ENCODE results near the gene ERCC6L2.
A peak's percentile ranks its signal among the peaks of the same experiment; 100 is the strongest.

The ERCC6L2 gene, protein sequence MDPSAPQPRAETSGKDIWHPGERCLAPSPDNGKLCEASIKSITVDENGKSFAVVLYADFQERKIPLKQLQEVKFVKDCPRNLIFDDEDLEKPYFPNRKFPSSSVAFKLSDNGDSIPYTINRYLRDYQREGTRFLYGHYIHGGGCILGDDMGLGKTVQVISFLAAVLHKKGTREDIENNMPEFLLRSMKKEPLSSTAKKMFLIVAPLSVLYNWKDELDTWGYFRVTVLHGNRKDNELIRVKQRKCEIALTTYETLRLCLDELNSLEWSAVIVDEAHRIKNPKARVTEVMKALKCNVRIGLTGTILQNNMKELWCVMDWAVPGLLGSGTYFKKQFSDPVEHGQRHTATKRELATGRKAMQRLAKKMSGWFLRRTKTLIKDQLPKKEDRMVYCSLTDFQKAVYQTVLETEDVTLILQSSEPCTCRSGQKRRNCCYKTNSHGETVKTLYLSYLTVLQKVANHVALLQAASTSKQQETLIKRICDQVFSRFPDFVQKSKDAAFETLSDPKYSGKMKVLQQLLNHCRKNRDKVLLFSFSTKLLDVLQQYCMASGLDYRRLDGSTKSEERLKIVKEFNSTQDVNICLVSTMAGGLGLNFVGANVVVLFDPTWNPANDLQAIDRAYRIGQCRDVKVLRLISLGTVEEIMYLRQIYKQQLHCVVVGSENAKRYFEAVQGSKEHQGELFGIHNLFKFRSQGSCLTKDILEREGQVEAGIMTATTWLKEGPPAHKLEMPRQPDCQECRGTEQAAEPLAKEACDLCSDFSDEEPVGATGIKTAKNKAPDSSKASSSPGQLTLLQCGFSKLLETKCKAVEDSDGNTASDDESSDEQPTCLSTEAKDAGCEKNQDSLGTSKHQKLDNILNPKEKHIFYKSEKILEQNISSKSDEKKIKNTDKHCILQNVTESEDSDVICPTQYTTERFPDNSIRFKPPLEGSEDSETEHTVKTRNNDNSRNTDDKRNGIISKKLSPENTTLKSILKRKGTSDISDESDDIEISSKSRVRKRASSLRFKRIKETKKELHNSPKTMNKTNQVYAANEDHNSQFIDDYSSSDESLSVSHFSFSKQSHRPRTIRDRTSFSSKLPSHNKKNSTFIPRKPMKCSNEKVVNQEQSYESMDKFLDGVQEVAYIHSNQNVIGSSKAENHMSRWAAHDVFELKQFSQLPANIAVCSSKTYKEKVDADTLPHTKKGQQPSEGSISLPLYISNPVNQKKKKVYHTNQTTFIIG (N-terminal part only)

DNA sequence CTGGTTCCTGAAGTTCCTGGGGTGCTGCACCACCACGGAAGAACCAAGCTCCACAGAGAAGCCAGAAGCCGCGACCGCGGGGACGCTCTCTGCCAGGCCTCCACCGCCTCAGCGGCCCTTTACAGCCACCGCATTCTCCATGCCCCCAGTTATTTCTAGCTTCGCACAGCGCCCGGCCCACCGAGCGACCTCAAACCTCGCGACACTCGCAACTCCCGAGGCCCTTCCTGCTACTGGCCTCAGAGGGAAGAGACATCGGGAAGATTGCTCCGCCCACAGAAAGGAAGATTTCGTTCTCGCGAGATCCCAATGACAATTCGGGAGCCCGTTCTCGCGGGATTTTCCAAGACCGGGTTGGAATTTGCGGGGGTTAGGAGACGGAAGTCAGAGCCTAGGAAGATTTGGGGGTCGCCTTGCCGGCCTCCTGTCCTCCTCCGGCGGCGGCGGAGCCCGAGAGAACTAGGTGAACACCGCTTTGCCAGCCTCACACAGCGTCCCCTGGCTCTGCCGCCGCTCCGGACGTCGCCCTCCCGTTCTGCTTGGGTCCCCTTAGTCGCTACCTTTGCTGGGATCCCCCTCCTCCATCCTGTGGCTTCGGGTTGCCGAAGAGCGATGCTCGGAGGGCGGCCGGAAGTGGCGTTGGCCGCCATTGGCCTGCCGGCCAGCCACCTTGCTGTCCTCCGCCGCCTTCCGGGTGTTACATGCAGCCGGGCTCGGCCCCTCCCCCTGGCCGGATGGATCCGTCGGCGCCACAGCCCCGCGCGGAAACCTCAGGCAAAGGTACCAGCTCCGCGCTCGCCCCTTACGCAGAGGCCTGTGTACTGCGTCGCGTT, at the start of gene ERCC6L2:
Gene ERCC6L2 (plus strand): TSS at position 387 of the 833 bp plus-strand sequence. CDS start 348 bp downstream, at position 735.
- peak; percentile 100 for DNase-seq

DNA sequence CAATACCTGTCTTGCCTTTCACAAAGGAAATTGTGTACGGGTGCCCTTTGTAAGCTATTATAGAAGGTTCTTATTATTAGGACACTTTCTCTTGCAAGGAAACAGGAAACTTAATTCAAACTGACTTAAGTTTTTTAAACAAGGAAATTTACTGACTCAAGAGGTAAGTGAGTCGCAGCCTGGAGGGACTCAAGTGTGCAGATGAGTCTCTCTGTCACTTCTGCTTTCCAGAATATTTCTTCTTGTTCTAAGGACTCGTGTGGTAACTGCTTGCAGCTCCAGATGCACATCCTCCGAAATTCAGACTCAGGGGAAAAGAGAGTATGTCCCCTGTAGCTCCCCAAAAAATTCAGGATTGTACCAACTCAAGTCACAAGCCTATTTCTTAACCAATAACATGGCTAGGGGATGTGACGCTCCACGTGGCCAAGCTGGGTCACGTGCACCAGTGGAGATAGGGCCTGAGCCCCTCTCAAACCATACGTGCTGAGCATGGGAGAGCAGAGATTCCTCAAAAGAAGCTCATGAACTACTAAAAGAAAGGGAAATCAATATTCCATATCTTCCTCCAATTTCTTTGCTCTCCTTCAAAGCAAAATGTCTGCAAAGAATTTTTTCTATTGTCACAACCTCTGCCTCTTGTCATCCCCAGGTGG, 49.2 kb upstream of the ERCC6L2 start:
- no peak for DNase-seq

DNA sequence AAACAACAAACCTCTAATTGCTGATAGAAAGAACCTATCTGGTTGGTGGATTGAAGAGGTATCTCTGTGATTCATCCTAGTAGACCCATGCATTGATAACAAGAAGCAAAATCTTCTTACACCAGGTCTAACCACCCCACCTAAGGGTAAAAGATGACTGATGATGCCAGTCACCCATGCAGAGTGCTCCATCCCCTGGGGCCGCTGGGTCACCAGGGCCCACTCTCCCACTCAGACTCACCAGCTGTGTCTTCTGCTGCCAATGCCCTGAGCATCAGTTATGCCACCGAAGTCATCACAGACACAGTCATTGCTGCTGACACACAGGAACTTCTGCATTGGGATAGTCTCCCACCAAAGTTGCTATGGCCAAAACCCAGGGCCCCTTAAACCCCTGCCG, 44.7 kb upstream of the ERCC6L2 start:
- no peak for DNase-seq

DNA sequence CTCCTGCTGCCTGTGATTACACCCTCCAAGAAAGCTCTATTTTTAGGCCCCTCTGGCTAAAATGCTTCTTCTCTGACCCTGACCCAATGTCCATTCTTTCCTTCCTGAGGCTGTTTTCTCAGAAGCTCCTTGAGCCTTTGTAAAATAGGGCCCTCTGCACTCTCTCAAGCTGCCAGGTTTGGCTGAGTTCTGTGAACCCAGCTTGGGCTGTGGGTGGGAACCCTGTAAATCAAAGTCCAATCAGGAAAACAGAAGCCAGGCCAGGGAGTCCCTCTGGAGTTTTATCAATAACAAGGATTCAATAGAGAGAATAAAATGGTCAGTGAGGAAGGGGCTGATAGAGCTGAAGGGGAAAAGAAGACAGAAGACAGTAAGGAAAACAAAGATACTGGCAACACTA, 43.7 kb upstream of the ERCC6L2 start:
- no peak for DNase-seq

DNA sequence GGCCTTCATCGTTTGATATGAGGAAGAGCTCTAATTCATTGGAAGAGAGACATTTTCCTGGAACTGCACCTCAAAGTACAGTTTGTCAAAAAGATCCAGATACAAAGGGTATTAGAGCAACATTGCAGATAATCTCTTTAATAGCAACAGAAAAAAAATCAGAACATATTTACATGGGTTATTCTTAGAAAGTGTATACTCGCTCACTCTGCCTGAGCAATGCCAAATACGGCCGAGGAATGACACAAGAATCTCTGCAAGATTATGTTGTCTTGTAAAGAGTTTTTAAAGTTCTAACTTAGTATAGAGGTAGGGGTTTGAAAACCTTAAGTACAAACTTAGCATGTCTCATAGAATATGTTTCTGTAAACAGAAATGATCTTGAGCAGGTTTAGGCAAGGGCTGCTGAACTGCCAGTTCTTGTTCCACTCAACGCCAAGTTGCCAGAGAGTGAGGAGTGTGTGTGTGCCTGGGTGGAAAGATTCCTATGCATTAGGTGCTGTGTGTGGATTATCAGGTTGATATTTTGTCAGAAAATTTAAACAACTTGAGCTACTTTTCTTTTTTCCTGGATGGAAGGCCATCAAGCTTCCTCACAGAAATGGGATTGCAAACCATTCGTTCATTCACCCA, 41.8 kb upstream of the ERCC6L2 start:
- DNase-seq, result no peak

DNA sequence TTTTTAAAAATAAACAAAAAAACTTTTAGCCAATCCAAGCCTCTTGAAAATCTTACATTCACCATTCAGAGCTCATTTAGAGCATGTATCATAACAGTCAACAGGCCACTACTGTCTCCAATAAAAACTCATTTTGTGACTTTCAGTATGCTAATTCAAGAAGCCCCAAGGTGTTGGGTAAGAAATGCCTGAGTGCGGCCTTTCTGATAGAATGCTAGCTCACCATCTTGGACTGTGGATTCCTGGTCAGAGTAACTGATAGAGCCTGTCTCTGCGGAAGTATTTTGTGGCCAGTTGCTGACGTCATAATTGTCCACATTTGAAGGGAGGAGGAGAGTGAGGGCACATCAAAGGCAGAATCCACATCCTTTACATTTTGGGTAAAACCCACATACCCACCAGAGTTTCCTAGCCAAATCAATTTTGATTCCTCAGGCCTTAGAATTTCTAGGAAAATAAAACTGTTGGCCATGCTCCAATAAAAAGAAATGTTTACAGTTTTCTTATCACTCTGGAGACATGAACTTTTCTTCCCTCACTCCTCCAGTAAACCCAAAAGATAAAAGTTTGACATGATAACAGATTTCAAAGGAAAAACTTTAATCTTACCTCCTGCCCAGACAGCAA, 41.1 kb upstream of the ERCC6L2 start:
- DNase-seq, result no peak

DNA sequence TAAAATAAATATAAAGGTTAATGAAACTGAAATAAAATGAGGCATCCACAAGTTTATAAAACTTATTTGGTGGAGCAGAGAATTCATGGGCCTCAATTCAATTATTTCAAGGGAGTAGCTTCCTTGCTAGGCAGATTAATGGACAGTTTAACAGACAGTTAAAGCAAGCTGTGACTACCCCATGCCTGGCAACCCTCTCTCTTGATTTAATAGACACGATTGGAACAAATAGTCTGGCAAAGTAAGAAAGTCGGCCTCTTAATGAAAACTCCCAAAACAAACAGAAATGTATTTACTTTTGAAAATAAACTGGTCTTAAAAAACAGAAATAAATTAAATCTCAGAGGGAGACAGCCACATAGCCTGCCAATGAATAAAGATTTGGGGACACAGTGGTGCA, 40.1 kb upstream of the ERCC6L2 start:
- DNase-seq, result no peak

DNA sequence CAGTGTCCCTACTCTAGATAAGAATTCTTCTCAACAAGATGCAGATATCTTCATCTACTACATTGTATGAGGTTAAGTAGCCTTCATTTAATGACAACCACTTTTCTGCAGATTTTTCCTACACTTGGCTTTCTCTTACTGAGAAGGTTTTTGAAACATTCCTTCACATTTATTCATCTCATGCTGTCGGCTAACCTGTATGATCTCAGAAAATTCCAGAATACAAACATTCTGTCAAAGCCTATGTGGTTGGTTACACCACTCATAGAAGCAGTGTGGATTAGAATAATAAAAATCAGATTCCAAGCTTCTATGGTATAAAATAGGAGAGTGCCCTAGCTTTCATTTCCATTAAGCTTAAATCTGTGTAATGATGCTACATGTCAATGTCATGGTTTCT, 39.4 kb upstream of the ERCC6L2 start:
- no peak for DNase-seq

DNA sequence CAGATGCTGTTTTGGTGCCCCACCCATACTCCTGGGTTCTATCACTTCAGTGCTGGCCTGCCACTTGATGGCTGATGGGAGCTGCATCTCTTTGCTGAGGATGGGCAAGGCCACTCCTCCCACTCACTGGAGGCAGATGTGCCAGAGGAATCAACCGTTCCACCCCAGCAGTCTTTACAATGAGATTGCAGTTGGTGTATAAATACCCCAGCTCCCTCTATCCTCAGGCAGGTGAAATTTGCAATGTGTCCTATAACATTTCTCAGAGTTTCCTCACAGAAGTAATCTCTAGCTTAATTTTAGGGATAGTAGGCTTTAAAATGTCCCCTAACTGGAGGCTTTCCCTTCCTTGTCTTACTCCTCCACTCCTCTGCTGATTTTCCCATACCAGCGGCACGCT, 36.5 kb upstream of the ERCC6L2 start:
- no peak for DNase-seq

DNA sequence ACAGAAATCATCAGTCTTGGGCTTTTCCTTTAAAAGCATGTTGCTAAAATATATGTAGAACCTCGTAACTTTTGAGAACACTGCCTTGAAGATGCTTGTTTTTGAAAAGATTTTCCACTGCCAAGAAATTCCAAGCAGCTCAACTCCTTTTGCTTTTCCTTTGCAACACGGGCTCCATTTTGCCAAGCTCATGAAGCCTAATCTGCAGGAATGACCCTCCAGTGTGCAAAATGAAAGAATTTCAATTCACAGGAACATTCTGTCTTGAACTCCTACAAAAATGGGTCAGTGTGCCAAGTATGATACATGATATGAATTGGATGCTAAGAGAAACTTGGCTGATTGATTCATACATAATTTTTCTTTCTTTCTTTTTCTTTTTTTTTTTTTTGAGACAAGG, 35.4 kb upstream of the ERCC6L2 start:
- no peak for DNase-seq

DNA sequence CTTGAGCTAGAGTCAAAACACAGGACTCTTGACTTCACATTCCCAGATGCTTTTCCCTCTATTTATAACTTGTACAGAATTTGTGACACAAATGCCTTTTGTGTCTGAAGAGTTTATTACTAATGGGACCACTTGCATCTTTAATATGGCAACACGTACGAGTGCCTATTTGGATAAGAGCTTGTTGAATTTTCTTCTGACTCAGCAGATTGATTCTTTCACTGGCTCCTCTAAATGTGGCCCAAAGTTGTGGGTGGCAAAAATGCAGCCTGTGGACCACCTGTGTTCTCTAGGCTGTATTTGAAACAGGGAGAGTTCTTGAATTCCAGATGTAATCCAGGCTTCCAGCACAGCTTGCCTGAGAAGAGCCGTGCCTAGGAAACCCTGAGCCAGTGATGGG, 34.1 kb upstream of the ERCC6L2 start:
- no peak for DNase-seq

DNA sequence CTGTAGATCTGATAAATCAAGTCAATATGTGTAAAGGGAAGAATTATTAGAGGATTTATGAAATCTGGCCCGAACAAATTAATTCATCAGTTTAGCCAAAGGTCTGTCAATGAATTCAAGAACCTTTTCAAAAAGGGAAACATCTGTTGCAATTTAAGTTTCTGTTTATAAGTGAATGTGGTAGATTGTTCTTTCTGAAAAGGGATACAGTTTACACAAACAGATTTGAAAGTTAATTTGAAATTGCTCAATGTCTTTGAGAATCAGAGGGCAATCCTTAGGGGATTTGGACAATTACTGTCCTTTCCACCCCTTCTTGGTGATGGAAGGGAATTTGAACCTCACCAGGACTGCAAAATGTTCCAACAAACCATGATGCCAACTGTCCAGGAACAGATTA, 29.7 kb upstream of the ERCC6L2 start:
- no peak for DNase-seq

DNA sequence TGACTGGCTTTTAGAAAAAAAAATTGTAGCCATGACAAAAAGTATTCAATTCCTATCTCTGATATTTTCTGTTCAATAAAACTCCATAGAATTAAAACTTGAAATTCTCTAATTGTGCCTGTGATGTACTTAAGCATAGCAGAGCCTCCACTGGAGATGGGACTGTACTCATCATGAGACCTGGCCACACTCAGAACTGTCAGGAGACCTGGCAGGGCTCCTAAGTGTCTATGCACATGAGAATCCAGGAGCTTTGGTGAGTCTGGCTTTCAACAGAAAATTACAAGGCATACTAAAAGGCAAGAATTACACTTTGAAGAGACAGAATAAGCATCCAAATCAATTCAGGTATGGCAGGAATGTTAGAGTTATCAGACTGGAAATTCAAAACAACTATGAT, 26.7 kb upstream of the ERCC6L2 start:
- no peak for DNase-seq

DNA sequence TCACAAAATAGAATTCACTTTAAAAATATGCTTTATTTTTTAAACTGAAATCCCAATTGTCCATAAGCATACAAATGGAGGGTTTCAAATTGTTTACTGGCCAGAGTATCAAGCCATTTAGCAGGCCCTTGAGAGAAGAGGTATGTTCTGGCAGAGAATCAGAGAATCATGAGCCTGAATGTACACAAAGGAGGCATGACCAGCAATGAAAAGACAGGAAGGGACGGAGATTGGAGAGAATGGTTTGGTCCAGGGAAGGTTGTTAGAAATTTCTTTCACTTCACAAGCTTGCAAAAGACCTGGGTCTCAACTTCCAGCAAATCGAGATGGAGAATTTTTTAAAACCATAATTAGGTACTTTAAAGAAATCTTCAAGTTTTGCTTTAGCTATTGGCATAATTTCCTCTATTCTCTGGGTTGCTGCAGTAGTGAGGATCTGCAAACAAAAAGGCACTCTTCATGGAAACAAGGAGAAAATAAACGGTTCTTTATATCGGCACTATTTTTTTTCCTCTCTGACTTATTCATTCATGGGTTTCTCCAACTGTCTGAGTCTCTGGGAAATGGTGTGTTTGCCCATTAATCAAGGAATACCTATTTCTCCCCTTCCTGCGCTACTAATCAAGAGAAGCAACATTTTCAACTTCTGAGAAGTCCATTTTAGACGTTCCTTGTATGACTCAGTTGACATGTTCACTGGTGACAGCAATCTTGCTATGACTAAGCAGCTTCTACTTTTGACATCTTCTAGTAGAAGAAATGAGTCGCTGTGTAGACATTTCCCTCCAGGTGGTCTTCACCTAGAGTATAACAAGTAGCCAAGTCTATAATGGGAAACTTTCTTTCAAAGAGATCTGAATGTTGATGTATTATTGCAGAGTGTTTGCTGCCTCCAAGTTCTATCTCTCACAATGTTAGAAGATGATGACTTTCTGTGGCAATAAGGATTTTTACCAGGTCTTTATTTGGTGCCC, 23.1 kb upstream of the ERCC6L2 start:
- peak; percentile 6 for DNase-seq

DNA sequence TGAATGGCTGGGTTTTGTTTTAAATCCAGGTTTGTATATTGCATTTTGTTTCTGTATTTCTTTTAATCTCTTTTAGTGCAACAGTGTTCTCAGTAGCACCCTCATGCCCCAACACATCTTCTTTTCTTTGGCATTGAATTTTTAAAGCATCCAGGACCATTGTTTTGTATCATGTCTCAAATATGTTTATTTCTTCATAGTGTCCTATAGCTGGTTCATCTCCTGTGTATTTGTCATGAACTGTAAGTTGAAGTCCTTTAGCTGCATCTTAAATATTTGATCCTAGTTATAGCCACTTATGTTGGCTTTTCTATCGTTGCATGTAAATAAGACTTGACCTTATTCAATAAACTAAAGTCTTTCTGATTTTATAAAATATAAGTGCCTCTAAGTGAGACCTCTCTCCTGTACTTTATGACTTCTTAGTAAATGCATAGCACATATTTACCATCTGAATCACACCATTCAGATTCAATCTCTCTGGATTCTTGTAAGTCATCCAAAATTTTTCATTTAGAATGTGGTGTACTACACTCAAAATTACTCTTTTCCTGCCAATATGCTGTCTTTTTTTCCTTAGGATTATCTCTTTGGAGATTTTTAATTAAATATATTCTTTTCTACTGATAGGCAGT, 21.0 kb upstream of the ERCC6L2 start:
- no peak for DNase-seq

DNA sequence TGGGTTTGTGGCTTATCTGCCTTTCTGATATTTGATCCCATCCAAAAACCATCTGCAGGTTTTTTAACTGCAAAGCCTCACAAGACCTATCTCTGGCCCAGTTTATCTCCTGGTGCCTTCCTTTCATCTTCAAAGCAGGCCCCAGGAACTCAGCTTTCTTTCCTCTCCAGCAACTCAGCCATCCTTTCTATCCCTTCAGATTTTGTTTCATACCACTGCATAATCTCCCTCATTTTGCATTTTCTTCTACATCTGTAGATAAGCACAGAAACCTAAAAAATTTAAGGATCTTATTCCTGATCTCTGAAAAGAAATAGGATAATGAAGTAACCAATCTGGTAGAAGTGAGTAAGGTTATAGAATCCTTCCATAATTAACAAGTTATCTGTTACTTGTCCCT, 19.5 kb upstream of the ERCC6L2 start:
- DNase-seq, result no peak

DNA sequence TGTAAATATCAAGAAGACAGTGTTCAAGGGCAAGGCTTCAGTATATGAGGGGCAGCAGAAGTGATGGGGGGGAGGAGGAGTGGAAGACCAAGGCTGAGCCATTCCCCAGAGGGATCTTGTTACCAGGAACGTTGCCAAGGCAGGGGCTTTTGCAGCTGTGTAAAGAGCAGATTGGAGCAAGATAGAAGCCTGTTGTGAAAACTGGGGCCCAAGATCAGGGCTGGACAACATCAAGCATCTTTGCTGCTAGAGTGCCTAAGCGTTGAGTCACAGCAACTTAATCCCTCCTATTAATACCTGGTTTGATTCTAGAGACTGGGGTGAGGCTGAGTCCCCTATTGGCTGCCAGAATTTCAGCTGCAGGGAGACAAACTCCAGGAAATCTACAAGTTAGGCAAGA, 18.4 kb upstream of the ERCC6L2 start:
- DNase-seq, result peak; percentile 90

DNA sequence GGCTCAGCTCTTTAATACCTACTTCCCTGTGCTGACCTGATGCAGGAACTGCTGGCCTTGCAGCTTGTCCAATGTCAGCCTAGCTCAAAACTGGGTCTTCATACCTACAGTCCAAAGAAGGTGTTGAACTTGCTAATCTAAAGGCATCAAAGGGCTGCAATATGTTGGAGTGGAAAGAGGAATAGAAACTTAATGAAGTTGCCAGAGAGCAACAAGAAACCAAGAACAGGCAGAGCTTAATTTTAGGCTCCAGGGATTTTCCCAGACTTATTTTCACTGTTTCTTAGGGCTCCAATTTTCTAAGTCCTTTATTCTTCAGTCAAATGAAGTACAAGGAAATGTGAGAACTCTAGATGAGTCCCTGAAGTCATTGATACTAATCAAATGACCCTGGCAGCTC, 17.6 kb upstream of the ERCC6L2 start:
- peak; percentile 9 for DNase-seq

DNA sequence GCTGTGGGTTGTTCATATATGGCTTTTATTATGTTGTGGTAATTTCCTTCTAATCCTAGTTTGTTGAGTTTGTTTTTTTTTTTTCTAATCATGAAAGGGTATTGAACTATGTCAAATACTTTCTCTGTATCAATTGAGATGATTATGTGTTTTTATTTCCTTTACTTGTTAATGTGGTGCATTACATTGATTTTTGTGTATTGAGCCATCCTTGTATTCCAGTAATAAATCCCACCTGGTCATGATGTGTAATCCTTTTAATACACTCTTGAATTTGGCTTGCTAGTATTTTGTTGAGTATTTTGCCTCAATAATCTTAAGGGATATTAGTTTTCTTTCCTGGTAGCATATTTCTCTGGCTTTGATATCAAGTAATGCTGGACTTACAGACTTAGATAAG, 13.1 kb upstream of the ERCC6L2 start:
- DNase-seq, result no peak

All from NCI-H69 (cell line).